Mesodermal cell (in vitro differentiated cells): ENCODE results near the gene LARP4B.
"Not testable (repeated sequence)": the region's sequence is repeated elsewhere in the genome, so short reads cannot be mapped to it uniquely, and the experiment has no call there.

ENCODE experiments used
- H3K27ac ChIP-seq: 2 replicates; pipeline ENCODE4 v1.7.0; 2013; ENCODE audit warnings: mild to moderate bottlenecking, low read depth, low read length, moderate library complexity; ENCODE audit not compliant: severe bottlenecking
- H3K36me3 ChIP-seq: 2 replicates; pipeline ENCODE4 v1.7.1; 2013; ENCODE audit warnings: mild to moderate bottlenecking, low read length, moderate library complexity; ENCODE audit not compliant: control insufficient read depth, insufficient read depth
- H3K4me1 ChIP-seq: one replicate; pipeline ENCODE4 v1.7.1; 2013; ENCODE audit warnings: mild to moderate bottlenecking, low read length; ENCODE audit not compliant: insufficient read depth, control insufficient read depth, poor library complexity, severe bottlenecking
- H3K4me3 ChIP-seq: 2 replicates; pipeline ENCODE4 v1.7.0; 2013; ENCODE audit warnings: low read length, control low read depth, mild to moderate bottlenecking; ENCODE audit not compliant: insufficient read depth, poor library complexity, severe bottlenecking; ENCODE audit errors: extremely low read depth
- H3K9me3 ChIP-seq: 2 replicates; pipeline ENCODE4 v1.7.1; 2013; ENCODE audit warnings: mild to moderate bottlenecking, low read length, moderate library complexity; ENCODE audit not compliant: control insufficient read depth
- WGBS, 2 experiments: methylation state at CpG; one replicate each; pipeline ENCODE4 v1.1.5; 2013; ENCODE audit warnings: missing lambda C conversion rate in 2 of 2; ENCODE audit not compliant: insufficient coverage in 2 of 2; 5-methylcytosine and 5-hydroxymethylcytosine counted together

LARP4B gene

GRCh38 chr10:775245-776075 is 156.0 kb downstream of the LARP4B start:
- Histone ChIP-seq H3K9me3 (no peaks in the 10 kb centered on the region), H3K4me1 (peaks cover 4% of the 10 kb centered on the region), H3K4me3 (no peak overlapping the region), H3K27ac (no peak overlapping the region), H3K36me3 (no peaks in the 10 kb centered on the region)
- 91% methylated on average over 33 to 37 of the region's 38 CpGs for WGBS, 2 experiments

GRCh38 chr10:774661-775244 is 156.8 kb downstream of the LARP4B start:
- Histone ChIP-seq H3K27ac (no peak overlapping the region), H3K4me1 (peaks cover 4% of the 10 kb centered on the region), H3K4me3 (no peak overlapping the region), H3K9me3 (no peaks in the 10 kb centered on the region), H3K36me3 (no peaks in the 10 kb centered on the region)
- 91 to 95% methylated on average over 20 to 21 of the region's 23 CpGs for WGBS, 2 experiments

- Histone ChIP-seq H3K36me3 (no peaks in the 10 kb centered on the region), H3K4me1 (peaks cover 4% of the 10 kb centered on the region), H3K9me3 (no peaks in the 10 kb centered on the region), H3K4me3 (no peak overlapping the region), H3K27ac (no peak overlapping the region)
- WGBS, 2 experiments: 80 to 86% methylated on average over 8 to 9 of the region's 13 CpGs
Measured at GRCh38 chr10:774223-774622, 157.3 kb downstream of the LARP4B start.

GRCh38 chr10:773562-774161 is 157.8 kb downstream of the LARP4B start:
- no peaks in the 10 kb centered on the region for H3K36me3 ChIP-seq
- H3K27ac ChIP-seq: no peak overlapping the region
- no peaks in the 10 kb centered on the region for H3K9me3 ChIP-seq
- no peak overlapping the region for H3K4me3 ChIP-seq
- H3K4me1 ChIP-seq: peaks cover 1% of the 10 kb centered on the region
- 90 to 95% methylated on average over 24 to 25 of the region's 27 CpGs for whole genome bisulfite sequencing, 2 experiments

GRCh38 chr10:772227-772637 is 159.3 kb downstream of the LARP4B start:
- 85 to 91% methylated on average over 13 to 14 of the region's 14 CpGs for WGBS, 2 experiments
- H3K36me3 ChIP-seq: no peaks in the 10 kb centered on the region
- H3K9me3 ChIP-seq: no peaks in the 10 kb centered on the region
- H3K27ac ChIP-seq: no peak overlapping the region
- H3K4me1 ChIP-seq: no peaks in the 10 kb centered on the region
- no peak overlapping the region for H3K4me3 ChIP-seq

GRCh38 chr10:771647-772046 is 159.9 kb downstream of the LARP4B start:
- WGBS, 2 experiments: 91 to 96% methylated on average over 4 of the region's 10 CpGs
- Histone ChIP-seq H3K27ac (no peak overlapping the region), H3K4me3 (no peak overlapping the region)

GRCh38 chr10:770975-771374 is 160.5 kb downstream of the LARP4B start:
- H3K9me3 ChIP-seq: peaks cover 2% of the 10 kb centered on the region
- no peaks in the 10 kb centered on the region for H3K36me3 ChIP-seq
- H3K4me3 ChIP-seq: no peak overlapping the region
- 90 to 95% methylated on average over 12 to 15 of the region's 15 CpGs for WGBS, 2 experiments
- H3K27ac ChIP-seq: no peak overlapping the region
- H3K4me1 ChIP-seq: no peaks in the 10 kb centered on the region

More at GRCh38 chr10:771647-772046, 159.9 kb downstream of the LARP4B start:
- Histone ChIP-seq H3K9me3 (peaks cover 1% of the 10 kb centered on the region), H3K4me1 (no peaks in the 10 kb centered on the region), H3K36me3 (no peaks in the 10 kb centered on the region)

GRCh38 chr10:770048-770712 is 161.3 kb downstream of the LARP4B start:
- H3K36me3 ChIP-seq, H3K27ac ChIP-seq, H3K4me1 ChIP-seq, H3K9me3 ChIP-seq, H3K4me3 ChIP-seq: not testable (repeated sequence)
- WGBS, 2 experiments: 79 to 83% methylated on average over 4 to 5 of the region's 13 CpGs

- no CpG with 5 or more reads among the region's 2 CpGs for WGBS, 2 experiments
- Histone ChIP-seq H3K27ac (no peak overlapping the region), H3K9me3 (peaks cover 2% of the 10 kb centered on the region), H3K4me1 (no peaks in the 10 kb centered on the region), H3K4me3 (no peak overlapping the region), H3K36me3 (no peaks in the 10 kb centered on the region)
Measured at GRCh38 chr10:767794-768193, 163.7 kb downstream of the LARP4B start.

GRCh38 chr10:767211-767610 is 164.3 kb downstream of the LARP4B start:
- 83 to 100% methylated on average over 1 of the region's 1 CpG for WGBS, 2 experiments
- Histone ChIP-seq H3K27ac (no peak overlapping the region), H3K9me3 (peaks cover 2% of the 10 kb centered on the region), H3K4me3 (no peak overlapping the region), H3K36me3 (no peaks in the 10 kb centered on the region), H3K4me1 (no peaks in the 10 kb centered on the region)
